Left lung (tissue), 10 donors: ENCODE measurements around the gene SUPT3H. TPM values are rescaled to one million over a fixed set of nuclear protein-coding genes. Genes with fewer than 3 reads are reported as not detected.

Experiments
- ATAC-seq: fragments of 200-7000 bp; cut with Tn5 transposase; one replicate; pipeline ENCODE4 v1.9.1; 2020; ENCODE audit warnings: moderate library complexity
- DNase-seq, 4 donors: peaks; one replicate each; pipeline ENCODE4 v3.0.0-alpha.2; 2013 to 2020
- H3K27ac ChIP-seq, 2 donors: fragments of 200-600 bp; sonication (generic) in 1 of 2; one replicate each; pipeline versions ENCODE4 v1.5.0 to v1.8.0; 2020 to 2021
- H3K27me3 ChIP-seq, 2 donors: fragments of 200-600 bp; sonication (generic) in 1 of 2; one replicate each; pipeline versions ENCODE4 v1.5.0 to v1.8.0; 2020 to 2021
- H3K36me3 ChIP-seq, 2 donors: fragments of 200-600 bp; sonication (generic) in 1 of 2; one replicate each; pipeline versions ENCODE4 v1.5.0 to v1.8.0; 2020 to 2021
- H3K4me1 ChIP-seq, 2 donors: fragments of 200-600 bp; one replicate each; pipeline ENCODE4 v1.8.0; 2021
- H3K4me3 ChIP-seq, 2 donors: fragments of 200-600 bp; sonication (generic) in 1 of 2; one replicate each; pipeline versions ENCODE4 v1.5.0 to v1.8.0; 2020 to 2021; ENCODE audit warnings: mild to moderate bottlenecking in 1 of 2
- H3K9me3 ChIP-seq, 2 donors: fragments of 200-600 bp; sonication (generic) in 1 of 2; one replicate each; pipeline versions ENCODE4 v1.5.0 to v1.8.0; 2020 to 2021
- CTCF ChIP-seq, 2 donors: fragments of 200-600 bp; sonication (generic) in 1 of 2; IDR thresholded peaks; one replicate each; pipeline versions ENCODE4 v1.5.0 to v1.8.0; 2021; ENCODE audit warnings: antibody characterized with exemption in 2 of 2
- intact Hi-C, 2 donors: fragments of 100-400 bp; cut with DNase I; formaldehyde crosslinking; loops; one replicate each; pipeline versions ENCODE4 v1.11.2 to v1.14.2; 2022
- polyA plus RNA-seq, 6 donors: library from polyadenylated mRNA; unstranded; fragments of 120-200 nt; gene quantifications; one replicate each; pipeline ENCODE4 v1.2.1, GENCODE V29; 2013; ENCODE audit not compliant: insufficient read length in 6 of 6
- total RNA-seq, 2 donors: library from RNA; stranded (reverse); fragmentation: NEBNext Ultra II Directional; extraction: Animal tissue kit (Norgen Biotek cat#: 25700); gene quantifications; one replicate each; pipeline ENCODE4 v1.2.1, GENCODE V29; 2021
- donor health status: DM: no; HTN: yes; CAD: no.
- donor health status: DM: no; HTN: no; CAD: no.

SUPT3H gene
- total and polyA plus RNA-seq, 8 donors, result 4.7 to 33.0 (median 26.2) TPM

GRCh38 chr6:44789806-44790205, 587.9 kb downstream of the SUPT3H start:
- no peak overlapping the region for H3K4me3 ChIP-seq
- no peak for DNase-seq
- H3K4me1 ChIP-seq, result no peaks in the 10 kb centered on the region
- no peak overlapping the region for H3K27ac ChIP-seq
- TF ChIP-seq CTCF (IDR thresholded peaks at IDR 0.05), result no peak
- H3K36me3 ChIP-seq, result no peaks in the 10 kb centered on the region
- ATAC-seq, result no peak
- no peaks in the 10 kb centered on the region for H3K27me3 ChIP-seq
- H3K9me3 ChIP-seq, result no peaks in the 10 kb centered on the region
- intact Hi-C loops, result no loop called here

- DNase-seq (no peak), ATAC-seq (no peak)
- Histone ChIP-seq H3K4me3 (no peak overlapping the region), H3K27me3 (no peaks in the 10 kb centered on the region), H3K4me1 (no peaks in the 10 kb centered on the region), H3K36me3 (no peaks in the 10 kb centered on the region), H3K27ac (no peak overlapping the region), H3K9me3 (peaks cover 0 to 7% of the 10 kb centered on the region in 2 donors)
- no peak for TF ChIP-seq CTCF (IDR thresholded peaks at IDR 0.05)
- intact Hi-C loops, result no loop called here
Measured at GRCh38 chr6:44789061-44789460, 588.7 kb downstream of the SUPT3H start.

GRCh38 chr6:44788387-44788981, 589.2 kb downstream of the SUPT3H start:
- Histone ChIP-seq H3K4me3 (no peak overlapping the region), H3K9me3 (peaks cover 0 to 8% of the 10 kb centered on the region in 2 donors), H3K27me3 (no peaks in the 10 kb centered on the region), H3K36me3 (no peaks in the 10 kb centered on the region), H3K4me1 (no peaks in the 10 kb centered on the region), H3K27ac (no peak overlapping the region)
- no peak for ATAC-seq
- no peak for DNase-seq
- intact Hi-C loops, result no loop called here
- TF ChIP-seq CTCF (IDR thresholded peaks at IDR 0.05), result no peak

- H3K9me3 ChIP-seq, result peaks cover 0 to 8% of the 10 kb centered on the region in 2 donors
- intact Hi-C loops, result no loop called here
- no peaks in the 10 kb centered on the region for H3K27me3 ChIP-seq
- no peaks in the 10 kb centered on the region for H3K4me1 ChIP-seq
- ATAC-seq (no peak), DNase-seq (no peak)
- H3K36me3 ChIP-seq, result no peaks in the 10 kb centered on the region
- H3K27ac ChIP-seq, result no peak overlapping the region
- no peak for TF ChIP-seq CTCF (IDR thresholded peaks at IDR 0.05)
- no peak overlapping the region for H3K4me3 ChIP-seq
Measured at GRCh38 chr6:44787254-44787834, 590.4 kb downstream of the SUPT3H start.

- no peaks in the 10 kb centered on the region for H3K27me3 ChIP-seq
- DNase-seq (no peak), ATAC-seq (no peak)
- no peaks in the 10 kb centered on the region for H3K36me3 ChIP-seq
- no peak overlapping the region for H3K4me3 ChIP-seq
- H3K9me3 ChIP-seq, result peaks cover 0 to 8% of the 10 kb centered on the region in 2 donors
- no peak for TF ChIP-seq CTCF (IDR thresholded peaks at IDR 0.05)
- intact Hi-C loops, result no loop called here
- no peaks in the 10 kb centered on the region for H3K4me1 ChIP-seq
- no peak overlapping the region for H3K27ac ChIP-seq
Measured at GRCh38 chr6:44785130-44785529, 592.6 kb downstream of the SUPT3H start.
